Neural cell (in vitro differentiated cells): Measurements from ENCODE around the gene LRRC9. TPM values are rescaled to one million over a fixed set of nuclear protein-coding genes. Genes with fewer than 3 reads are reported as not detected.
"Not testable (repeated sequence)": the region's sequence is repeated elsewhere in the genome, so short reads cannot be mapped to it uniquely, and the experiment has no call there.

ENCODE experiments used
- H2AFZ ChIP-seq: fragments of 200-600, 300-800 bp; sonication (generic), shearing (Covaris generic); 2 replicates; pipeline ENCODE4 v1.6.0; 2014; ENCODE audit warnings: low read depth, mild to moderate bottlenecking, antibody characterized with exemption, low read length, moderate library complexity
- H3F3A ChIP-seq: fragments of 200-600 bp; shearing (Covaris generic); 2 replicates; pipeline ENCODE4 v1.6.1; 2016; ENCODE audit warnings: mild to moderate bottlenecking, moderate library complexity, mixed read lengths, antibody characterized with exemption, low read length; ENCODE audit not compliant: insufficient read depth, poor library complexity, severe bottlenecking
- H3K27ac ChIP-seq: fragments of 200-600, 300-800 bp; sonication (generic), shearing (Covaris generic); 2 replicates; pipeline ENCODE4 v1.5.1; 2014; ENCODE audit warnings: mild to moderate bottlenecking, low read length, moderate library complexity
- H3K27me3 ChIP-seq: fragments of 300-800, 200-600 bp; sonication (generic), shearing (Covaris generic); 2 replicates; pipeline ENCODE4 v1.6.0; 2014; ENCODE audit warnings: mild to moderate bottlenecking, low read depth, low read length, moderate library complexity; ENCODE audit not compliant: insufficient read depth
- H3K36me3 ChIP-seq: fragments of 300-800, 200-600 bp; sonication (generic), shearing (Covaris generic); 2 replicates; pipeline ENCODE4 v1.5.1; 2014; ENCODE audit warnings: mild to moderate bottlenecking, antibody characterized with exemption, low read length, moderate library complexity; ENCODE audit not compliant: insufficient read depth
- H3K4me2 ChIP-seq: fragments of 300-800, 200-600 bp; sonication (generic), shearing (Covaris generic); 2 replicates; pipeline ENCODE4 v1.6.0; 2014; ENCODE audit warnings: mild to moderate bottlenecking, low read length
- H3K4me3 ChIP-seq: fragments of 300-800, 200-600 bp; sonication (generic), shearing (Covaris generic); 2 replicates; pipeline ENCODE4 v1.5.1; 2014; ENCODE audit warnings: mild to moderate bottlenecking, low read length, moderate library complexity
- H3K79me2 ChIP-seq: fragments of 200-600 bp; shearing (Covaris generic); replicated peaks from 2 replicates; pipeline ENCODE4 v1.6.0; 2014; ENCODE audit warnings: mild to moderate bottlenecking, low read length, moderate library complexity; ENCODE audit not compliant: insufficient read depth
- H3K9ac ChIP-seq: fragments of 300-800, 200-600 bp; sonication (generic), shearing (Covaris generic); 2 replicates; pipeline ENCODE4 v1.6.1; 2016; ENCODE audit warnings: mild to moderate bottlenecking, low read length, mixed read lengths
- H3K9me2 ChIP-seq: fragments of 200-600 bp; shearing (Covaris generic); 2 replicates; pipeline ENCODE4 v1.6.1; 2016; ENCODE audit warnings: mild to moderate bottlenecking, low read length, mixed read lengths; ENCODE audit not compliant: insufficient read depth
- H3K9me3 ChIP-seq: fragments of 200-600, 300-800 bp; sonication (generic), shearing (Covaris generic); 2 replicates; pipeline ENCODE4 v1.6.1; 2016; ENCODE audit warnings: mild to moderate bottlenecking, mixed run types, low read length, moderate library complexity, mixed read lengths
- H4K20me1 ChIP-seq: fragments of 200-600 bp; shearing (Covaris generic); 2 replicates; pipeline ENCODE4 v1.6.1; 2016; ENCODE audit warnings: mild to moderate bottlenecking, mixed run types; ENCODE audit not compliant: insufficient read depth
- EP300 ChIP-seq: fragments of 450-650 bp; conservative IDR thresholded peaks from 2 replicates; pipeline ENCODE4 v1.6.1; 2014; ENCODE audit warnings: antibody characterized with exemption, mild to moderate bottlenecking, moderate library complexity; ENCODE audit not compliant: poor library complexity, severe bottlenecking
- EZH2 ChIP-seq: fragments of 200-600, 300-800 bp; shearing (Covaris generic), sonication (generic); IDR thresholded peaks from 2 replicates; pipeline ENCODE4 v1.6.1; 2014; ENCODE audit warnings: antibody characterized with exemption, low read length, borderline replicate concordance, mild to moderate bottlenecking; ENCODE audit not compliant: insufficient read depth, poor library complexity, severe bottlenecking
- MXI1 ChIP-seq: fragments of 450-650 bp; conservative IDR thresholded peaks from 2 replicates; pipeline ENCODE4 v1.6.1; 2014; ENCODE audit warnings: antibody characterized with exemption, mild to moderate bottlenecking; ENCODE audit not compliant: poor library complexity, severe bottlenecking
- POLR2AphosphoS5 ChIP-seq: IDR thresholded peaks from 2 replicates; pipeline ENCODE4 v1.6.1; 2012
- RAD21 ChIP-seq: fragments of 450-650 bp; conservative IDR thresholded peaks from 2 replicates; pipeline ENCODE4 v1.6.1; 2014; ENCODE audit warnings: antibody characterized with exemption, mild to moderate bottlenecking, moderate library complexity
- REST ChIP-seq: IDR thresholded peaks from 2 replicates; pipeline ENCODE4 v1.6.1; 2012; ENCODE audit warnings: borderline replicate concordance
- SMC3 ChIP-seq: fragments of 450-650 bp; conservative IDR thresholded peaks from 2 replicates; pipeline ENCODE4 v1.6.1; 2014; ENCODE audit warnings: antibody characterized with exemption, mild to moderate bottlenecking, moderate library complexity; ENCODE audit not compliant: poor library complexity
- TAF1 ChIP-seq: IDR thresholded peaks from 2 replicates; pipeline ENCODE4 v1.6.1; 2012; ENCODE audit warnings: low read depth
- polyA plus RNA-seq: library from polyadenylated mRNA; depleted of rRNA; stranded (reverse); fragments of >200 nt; gene quantifications from 2 replicates; pipeline ENCODE4 v1.2.3, GENCODE V29; 2014
- TF ChIP-seq, protein P1 (sequence below): fragments of 450-650 bp; IDR thresholded peaks from 2 replicates; pipeline ENCODE4 v1.5.1; 2014; ENCODE audit warnings: antibody characterized with exemption, mild to moderate bottlenecking, moderate library complexity; ENCODE audit not compliant: poor library complexity, severe bottlenecking

Gene LRRC9
- polyA plus RNA-seq, 1 donor from 2014 or later: 1.3 TPM

DNA sequence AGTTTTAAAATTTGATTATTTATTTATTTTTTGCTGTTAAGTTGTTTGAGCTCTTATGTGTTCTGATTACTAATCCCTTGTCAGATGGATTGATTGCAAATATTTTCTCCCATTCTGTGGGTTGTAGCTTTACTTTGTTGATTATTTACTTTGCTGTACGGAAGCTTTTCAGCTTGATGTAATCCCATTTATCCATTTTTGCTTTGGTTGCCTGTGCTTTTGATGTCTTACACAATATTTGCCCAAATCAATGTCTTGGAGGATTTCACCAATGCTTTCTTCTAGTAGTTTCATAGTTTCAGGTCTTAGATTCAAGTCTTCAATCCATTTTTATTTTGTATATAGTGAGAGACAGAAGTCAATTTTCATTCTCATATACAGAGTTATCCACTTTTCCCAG lies 115.2 kb downstream of the LRRC9 start:
- Histone ChIP-seq H3K9ac (no peak overlapping the region), H3K36me3 (no peaks in the 10 kb centered on the region), H4K20me1 (no peaks in the 10 kb centered on the region), H3K4me2 (no peak overlapping the region), H3K9me2 (no peaks in the 10 kb centered on the region), H2AFZ (no peak overlapping the region), H3K9me3 (no peaks in the 10 kb centered on the region), H3K27me3 (no peaks in the 10 kb centered on the region), H3F3A (no peaks in the 10 kb centered on the region), H3K79me2 (no peaks in the 10 kb centered on the region), H3K4me3 (no peak overlapping the region), H3K27ac (no peak overlapping the region)
- TF ChIP-seq EZH2 (no peak), SMC3 (no peak), RAD21 (no peak), REST (no peak), MXI1 (no peak), TAF1 (no peak), POLR2AphosphoS5 (no peak), EP300 (no peak)
- TF ChIP-seq, protein P1, sequence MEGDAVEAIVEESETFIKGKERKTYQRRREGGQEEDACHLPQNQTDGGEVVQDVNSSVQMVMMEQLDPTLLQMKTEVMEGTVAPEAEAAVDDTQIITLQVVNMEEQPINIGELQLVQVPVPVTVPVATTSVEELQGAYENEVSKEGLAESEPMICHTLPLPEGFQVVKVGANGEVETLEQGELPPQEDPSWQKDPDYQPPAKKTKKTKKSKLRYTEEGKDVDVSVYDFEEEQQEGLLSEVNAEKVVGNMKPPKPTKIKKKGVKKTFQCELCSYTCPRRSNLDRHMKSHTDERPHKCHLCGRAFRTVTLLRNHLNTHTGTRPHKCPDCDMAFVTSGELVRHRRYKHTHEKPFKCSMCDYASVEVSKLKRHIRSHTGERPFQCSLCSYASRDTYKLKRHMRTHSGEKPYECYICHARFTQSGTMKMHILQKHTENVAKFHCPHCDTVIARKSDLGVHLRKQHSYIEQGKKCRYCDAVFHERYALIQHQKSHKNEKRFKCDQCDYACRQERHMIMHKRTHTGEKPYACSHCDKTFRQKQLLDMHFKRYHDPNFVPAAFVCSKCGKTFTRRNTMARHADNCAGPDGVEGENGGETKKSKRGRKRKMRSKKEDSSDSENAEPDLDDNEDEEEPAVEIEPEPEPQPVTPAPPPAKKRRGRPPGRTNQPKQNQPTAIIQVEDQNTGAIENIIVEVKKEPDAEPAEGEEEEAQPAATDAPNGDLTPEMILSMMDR: no peak

GRCh38 chr14:60047976-60048375 lies 128.0 kb downstream of the LRRC9 start:
- not testable (repeated sequence) for H3F3A ChIP-seq, H2AFZ ChIP-seq

DNA sequence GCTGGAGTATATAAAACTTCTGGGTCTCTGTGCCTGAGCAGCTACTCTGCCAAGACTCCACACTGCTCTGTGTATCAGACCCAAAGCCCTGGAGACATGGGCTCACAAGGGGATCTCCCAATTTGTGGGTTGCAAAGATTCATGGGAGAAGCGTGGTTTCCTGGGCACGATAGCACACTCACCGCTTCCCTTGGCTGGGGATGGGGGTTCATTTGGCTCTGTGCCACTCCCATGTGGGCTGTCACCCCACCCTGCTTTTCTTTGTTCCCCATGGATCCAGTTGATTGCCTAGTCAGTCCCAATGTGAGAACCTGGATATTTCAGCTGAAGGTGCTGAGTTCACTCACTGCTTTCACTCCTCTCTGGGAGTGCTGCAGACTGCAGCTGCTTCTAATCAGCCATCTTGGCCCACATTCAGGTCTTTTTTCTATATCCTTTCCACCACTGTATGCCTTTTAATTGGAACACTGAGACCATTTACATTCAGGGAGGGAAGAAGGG lies 131.8 kb downstream of the LRRC9 start:
- Histone ChIP-seq H3K27ac (no peak overlapping the region), H4K20me1 (no peaks in the 10 kb centered on the region), H3K9ac (no peak overlapping the region), H2AFZ (no peak overlapping the region), H3K9me2 (no peaks in the 10 kb centered on the region), H3K4me2 (no peak overlapping the region), H3F3A (no peaks in the 10 kb centered on the region), H3K36me3 (no peaks in the 10 kb centered on the region), H3K79me2 (no peaks in the 10 kb centered on the region), H3K4me3 (no peak overlapping the region), H3K27me3 (no peaks in the 10 kb centered on the region), H3K9me3 (no peaks in the 10 kb centered on the region)
- TF ChIP-seq EP300: no peak
- no peak for TF ChIP-seq REST
- TF ChIP-seq, protein P1: no peak
- no peak for TF ChIP-seq POLR2AphosphoS5
- no peak for TF ChIP-seq SMC3
- TF ChIP-seq MXI1: no peak
- no peak for TF ChIP-seq RAD21
- TF ChIP-seq EZH2: no peak
- no peak for TF ChIP-seq TAF1

More at GRCh38 chr14:60047976-60048375, 128.0 kb downstream of the LRRC9 start:
- not testable (repeated sequence) for H3K79me2 ChIP-seq, H3K9me2 ChIP-seq, H4K20me1 ChIP-seq, H3K27ac ChIP-seq, H3K27me3 ChIP-seq, H3K9me3 ChIP-seq, H3K4me3 ChIP-seq, H3K9ac ChIP-seq, H3K4me2 ChIP-seq, H3K36me3 ChIP-seq
